GM12801 (cell line): ENCODE results near the gene PVALB.

Experiments
- TF ChIP-seq, protein P1 (sequence below): IDR thresholded peaks from one replicate; pipeline ENCODE4 v1.5.1; 2011; ENCODE audit warnings: control low read depth; ENCODE audit not compliant: insufficient read length; ENCODE audit errors: extremely low read depth

Gene PVALB

DNA sequence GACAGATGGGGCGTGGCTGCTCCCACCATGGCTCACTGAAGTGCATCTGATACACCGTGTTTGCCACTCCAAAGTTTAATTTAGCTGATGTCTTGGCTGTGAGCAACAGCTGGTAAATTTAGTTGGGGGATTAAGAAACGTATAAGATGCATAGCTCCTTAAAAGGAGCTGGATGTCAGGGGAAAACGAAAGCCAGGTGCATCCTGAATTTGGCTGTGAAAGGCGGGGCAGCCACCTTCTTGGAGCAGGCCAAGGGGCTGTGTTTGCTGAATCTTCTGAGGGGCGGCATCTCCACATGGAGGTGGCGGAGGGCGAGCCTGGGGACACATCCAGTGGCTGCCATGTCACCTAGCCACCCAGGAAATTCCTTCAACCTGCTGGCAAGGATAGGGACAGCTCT, 23.3 kb upstream of the PVALB start:
- TF ChIP-seq, protein P1, sequence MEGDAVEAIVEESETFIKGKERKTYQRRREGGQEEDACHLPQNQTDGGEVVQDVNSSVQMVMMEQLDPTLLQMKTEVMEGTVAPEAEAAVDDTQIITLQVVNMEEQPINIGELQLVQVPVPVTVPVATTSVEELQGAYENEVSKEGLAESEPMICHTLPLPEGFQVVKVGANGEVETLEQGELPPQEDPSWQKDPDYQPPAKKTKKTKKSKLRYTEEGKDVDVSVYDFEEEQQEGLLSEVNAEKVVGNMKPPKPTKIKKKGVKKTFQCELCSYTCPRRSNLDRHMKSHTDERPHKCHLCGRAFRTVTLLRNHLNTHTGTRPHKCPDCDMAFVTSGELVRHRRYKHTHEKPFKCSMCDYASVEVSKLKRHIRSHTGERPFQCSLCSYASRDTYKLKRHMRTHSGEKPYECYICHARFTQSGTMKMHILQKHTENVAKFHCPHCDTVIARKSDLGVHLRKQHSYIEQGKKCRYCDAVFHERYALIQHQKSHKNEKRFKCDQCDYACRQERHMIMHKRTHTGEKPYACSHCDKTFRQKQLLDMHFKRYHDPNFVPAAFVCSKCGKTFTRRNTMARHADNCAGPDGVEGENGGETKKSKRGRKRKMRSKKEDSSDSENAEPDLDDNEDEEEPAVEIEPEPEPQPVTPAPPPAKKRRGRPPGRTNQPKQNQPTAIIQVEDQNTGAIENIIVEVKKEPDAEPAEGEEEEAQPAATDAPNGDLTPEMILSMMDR, result no peak

DNA sequence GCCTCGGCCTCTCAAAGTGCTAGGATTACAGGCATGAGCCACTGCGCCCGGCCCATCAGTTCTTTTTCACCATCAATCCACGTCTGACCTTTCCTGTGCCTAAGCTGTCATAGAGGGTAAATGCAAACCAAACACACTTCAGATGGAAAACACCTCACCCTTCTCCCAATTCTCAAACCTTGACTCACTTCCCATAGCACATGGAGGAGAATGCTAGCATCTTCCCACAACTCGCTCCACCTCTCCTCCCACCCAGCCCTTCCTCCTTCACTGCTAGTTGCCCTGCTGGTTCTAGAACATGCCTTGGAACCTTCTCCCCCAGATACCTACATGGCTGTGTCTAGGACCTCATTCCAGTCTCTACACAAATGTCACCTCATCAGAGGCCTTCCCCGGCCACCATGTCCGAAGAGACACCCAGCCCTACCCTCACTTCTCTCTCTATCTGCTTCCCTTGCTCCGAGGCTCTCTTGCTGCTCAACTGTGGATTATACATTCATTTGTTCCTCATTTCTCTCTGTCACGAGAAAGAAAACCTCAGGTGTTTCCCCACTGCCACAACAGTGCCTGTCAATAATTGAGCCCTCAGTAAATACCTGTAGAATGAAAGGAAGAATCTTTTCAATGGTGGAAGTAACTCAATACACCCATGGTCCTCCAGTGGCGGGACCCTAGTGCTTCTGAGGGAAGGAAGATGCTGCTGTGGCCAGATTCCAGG, 22.7 kb upstream of the PVALB start:
- TF ChIP-seq, protein P1, result no peak

DNA sequence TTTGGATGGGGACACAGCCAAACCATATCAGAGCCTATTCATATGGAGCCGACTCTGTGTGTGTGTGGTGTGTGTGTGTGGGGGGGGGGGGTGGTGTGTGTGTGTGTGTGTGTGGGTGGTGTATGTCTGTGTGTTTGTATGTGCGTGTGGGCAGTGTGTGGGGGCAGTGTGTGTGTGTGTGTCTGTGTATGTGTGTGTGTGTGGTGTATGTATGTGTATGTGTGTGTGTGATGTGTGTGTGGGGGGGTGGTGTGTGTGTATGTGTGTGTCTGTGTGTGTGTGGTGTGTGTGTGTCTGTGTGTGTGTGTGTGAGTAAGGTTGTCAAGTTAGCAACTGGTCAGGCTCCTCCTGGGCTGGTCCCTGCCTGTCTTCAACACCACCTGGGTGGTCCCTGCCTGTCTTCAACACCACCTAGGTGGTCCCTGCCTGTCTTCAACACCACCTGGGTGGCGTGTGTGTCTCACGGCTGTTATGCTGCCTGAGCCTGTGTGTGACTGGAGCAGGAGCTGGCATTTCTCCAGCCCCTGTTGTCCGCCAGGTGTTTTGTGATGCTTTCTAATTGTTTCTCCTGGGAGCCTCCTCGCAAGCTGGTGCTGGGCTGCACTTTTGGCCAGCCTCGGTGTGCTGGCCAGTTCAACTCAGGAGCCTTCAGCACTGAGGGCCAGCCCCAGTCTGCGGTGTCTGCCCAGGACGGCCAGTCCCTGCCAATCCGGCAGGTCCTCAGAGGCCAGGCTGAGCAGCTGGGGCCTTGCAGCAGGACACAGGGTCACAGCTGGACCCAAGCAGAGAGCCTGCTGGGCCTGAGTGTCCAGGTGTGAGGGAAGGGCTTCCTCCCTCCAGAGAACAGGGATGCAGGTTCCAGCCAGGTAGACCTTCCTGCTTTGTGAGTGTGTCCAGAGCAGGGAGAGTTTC, 21.5 kb upstream of the PVALB start:
- TF ChIP-seq, protein P1, result no peak

DNA sequence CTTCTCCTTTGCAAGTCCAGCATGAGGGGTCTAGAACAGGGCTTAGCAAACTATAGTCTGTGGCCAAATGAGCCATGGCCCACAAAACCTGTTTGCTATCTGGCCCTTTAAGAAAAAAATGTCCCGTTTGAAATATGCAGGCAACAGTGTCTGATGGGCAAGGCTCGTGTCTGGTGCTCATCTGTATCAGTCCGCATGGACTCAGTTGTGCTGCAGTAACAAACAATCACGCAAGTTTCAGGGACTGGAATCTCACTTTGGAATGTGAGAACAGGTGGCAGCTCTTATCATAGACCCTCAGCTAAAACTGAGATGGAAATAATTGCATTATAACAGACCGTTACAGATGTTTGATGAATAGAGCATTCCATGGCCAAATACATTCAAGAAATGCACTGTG, 19.1 kb upstream of the PVALB start:
- TF ChIP-seq, protein P1, result no peak

DNA sequence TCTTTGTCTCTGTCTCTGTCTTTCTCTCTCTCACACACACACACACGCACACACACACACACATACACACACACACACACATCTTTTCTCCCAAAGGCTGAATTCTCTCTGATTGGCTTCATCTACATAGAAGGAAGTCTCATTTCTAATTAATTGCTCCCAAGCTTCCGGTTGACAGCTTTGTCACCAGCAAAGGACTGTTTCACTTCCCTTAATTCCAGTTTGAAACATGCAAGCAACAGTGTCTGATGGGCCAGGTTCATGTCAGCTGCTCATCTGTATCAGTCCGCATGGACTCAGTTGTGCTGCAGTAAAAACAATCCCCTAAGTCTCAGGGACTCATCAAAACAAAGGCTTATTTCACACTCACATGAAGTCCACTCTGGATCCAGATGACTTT, 16.2 kb upstream of the PVALB start:
- TF ChIP-seq, protein P1, result no peak

DNA sequence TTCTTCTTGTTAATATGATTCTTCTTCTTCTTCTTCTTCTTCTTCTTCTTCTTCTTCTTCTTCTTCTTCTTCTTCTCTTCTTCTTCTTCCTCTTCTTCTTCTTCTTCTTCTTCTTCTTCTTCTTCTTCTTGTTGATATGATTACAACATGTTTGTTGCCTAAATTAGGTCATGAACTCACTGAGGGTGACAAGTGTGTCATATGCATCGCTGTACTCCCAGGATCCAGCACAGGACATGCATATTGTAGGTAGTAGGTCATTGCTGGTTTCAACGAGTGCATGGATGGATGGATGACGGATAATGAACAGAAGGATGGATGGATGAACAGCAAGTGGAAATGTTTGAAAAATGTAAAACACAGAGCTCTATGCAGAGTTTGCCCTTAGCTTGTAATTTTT, 14.9 kb upstream of the PVALB start:
- TF ChIP-seq, protein P1, result no peak

DNA sequence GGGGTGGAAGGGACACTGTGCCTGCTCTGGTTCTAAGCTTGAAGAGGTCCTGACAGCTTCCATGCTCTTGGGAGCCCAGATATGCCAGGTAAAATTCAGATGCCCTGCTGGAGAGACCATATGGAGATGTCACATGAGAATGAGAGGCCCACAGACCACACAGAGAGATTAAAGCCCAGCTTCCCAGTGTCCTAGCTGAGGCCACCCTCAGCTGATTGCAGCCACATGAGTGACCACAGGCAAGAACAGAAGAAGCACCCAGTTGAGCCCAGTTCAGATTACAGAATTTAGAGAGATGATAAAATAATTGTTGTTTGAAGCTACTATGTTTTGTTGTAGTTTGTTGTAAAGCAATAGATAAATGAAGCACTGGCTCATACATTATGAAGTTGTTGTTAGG, 14.4 kb upstream of the PVALB start:
- TF ChIP-seq, protein P1, result no peak
